Stimulated activated CD4-positive, alpha-beta T cell treated with anti-CD3 and anti-CD28 coated beads, TNF-alpha, amount 100 ng/mL, for 48 hours (primary cell): ENCODE measurements around the gene PIP5K1B.

ENCODE experiments used
- DNase-seq, 3 donors: peaks; one replicate each; pipeline ENCODE4 v3.0.0-alpha.2; 2020; ENCODE audit warnings: low read depth in 3 of 3

Gene PIP5K1B

DNA sequence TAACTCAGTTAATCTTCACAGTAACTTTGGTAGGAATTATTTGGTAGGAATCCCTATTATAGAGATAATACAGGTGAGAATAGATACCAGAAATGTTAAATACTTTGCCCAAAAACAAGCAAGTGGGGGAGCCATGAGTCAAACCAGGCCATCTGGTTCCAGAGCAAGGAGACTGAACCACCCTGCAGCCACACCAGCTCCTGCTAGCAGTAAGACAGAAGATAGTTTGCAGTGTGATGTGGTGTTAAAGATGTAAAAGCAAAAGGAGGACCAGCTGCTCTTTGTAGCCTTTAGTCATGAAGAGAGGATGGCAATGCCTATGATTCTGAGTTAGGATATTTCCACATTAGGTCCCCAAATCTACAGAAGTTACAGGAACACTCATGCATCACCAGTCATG lies 207.5 kb downstream of the PIP5K1B start:
- DNase-seq, result no peak

DNA sequence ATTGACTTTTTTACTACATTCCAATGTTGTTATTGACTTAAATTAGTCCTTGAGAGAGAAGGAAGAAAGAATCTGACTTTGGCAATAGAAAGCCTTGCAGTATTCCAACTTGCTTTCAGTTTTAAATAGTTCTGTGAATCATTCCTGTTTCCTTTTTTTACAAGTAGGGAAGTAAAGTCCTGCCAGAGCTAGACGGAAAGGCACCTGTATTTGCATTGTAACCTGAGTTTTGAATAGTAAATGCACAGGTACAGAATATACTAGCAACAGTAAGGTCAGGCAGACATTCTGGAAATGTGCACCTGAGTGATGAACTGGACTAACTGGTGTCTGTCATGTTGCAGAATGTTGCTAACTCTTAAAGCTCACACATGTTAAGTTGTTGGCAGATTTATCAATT lies 208.0 kb downstream of the PIP5K1B start:
- DNase-seq, result no peak

GRCh38 chr9:68914751-68915150 lies 209.7 kb downstream of the PIP5K1B start:
- DNase-seq, result no peak

- no peak for DNase-seq
These were observed 214.6 kb downstream of the PIP5K1B start for GRCh38 chr9:68919661-68920060.

DNA sequence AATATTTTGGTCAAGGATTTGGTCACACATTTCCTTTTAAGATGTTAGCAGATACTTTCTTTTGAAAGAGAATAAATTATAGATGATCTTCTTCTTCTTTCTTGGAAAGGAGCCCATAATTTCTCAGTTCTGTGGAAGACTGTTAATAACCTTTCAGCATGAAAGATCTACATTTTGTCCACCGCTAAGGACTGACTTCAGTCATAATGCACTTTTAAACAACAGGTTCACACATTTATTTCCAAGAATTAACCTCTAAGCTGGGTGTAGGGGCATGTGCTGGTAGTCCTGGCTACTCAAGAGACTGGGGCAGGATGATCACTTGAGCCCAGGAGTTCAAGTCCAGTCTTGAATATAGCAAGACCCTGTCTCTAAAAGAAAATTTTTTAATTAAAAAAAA lies 215.9 kb downstream of the PIP5K1B start:
- DNase-seq, result no peak

- no peak for DNase-seq
These were observed 218.4 kb downstream of the PIP5K1B start for GRCh38 chr9:68923480-68923879.

DNA sequence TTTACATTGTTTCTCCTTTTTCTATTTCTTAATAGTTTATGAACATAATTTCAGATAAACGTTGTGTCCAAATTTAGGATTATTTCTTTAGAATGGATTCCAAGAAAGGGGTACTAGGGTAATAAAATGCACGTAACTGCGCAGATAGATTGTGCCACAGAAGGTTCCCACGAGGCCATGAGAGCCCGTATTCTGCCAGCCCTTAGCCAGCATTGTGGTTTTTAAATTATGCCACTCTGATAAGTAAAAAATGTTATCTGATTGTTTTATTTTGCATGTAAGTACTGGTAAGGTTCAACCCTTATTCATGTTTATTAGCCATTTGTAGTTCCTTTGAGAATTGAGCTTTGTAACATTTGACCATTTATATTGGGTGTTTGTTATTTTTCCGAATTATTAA lies 220.1 kb downstream of the PIP5K1B start:
- no peak for DNase-seq

- no peak for DNase-seq
These were observed 222.1 kb downstream of the PIP5K1B start for GRCh38 chr9:68927165-68927564.

GRCh38 chr9:68931821-68932220 lies 226.8 kb downstream of the PIP5K1B start:
- DNase-seq, result no peak

DNA sequence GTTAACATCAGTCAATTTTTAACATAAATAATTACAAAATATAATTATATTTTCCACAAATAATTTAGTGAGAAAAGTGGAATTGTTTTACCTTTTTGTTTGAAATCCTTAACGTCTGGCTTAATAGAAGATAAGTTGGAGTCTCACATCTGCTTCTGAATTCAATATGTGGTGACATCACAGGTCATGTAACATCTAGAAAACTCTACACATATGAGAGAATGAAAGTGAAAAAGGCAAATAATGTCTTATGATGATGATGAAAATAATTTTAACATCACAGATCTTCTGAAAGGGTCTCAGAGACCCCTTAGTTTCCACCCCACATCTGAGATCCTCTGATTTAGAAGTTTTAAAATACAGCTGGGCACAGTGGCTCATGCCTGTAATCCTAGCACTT lies 227.4 kb downstream of the PIP5K1B start:
- no peak for DNase-seq

- no peak for DNase-seq
These were observed 228.6 kb downstream of the PIP5K1B start for GRCh38 chr9:68933434-68934328.

- no peak for DNase-seq
These were observed 229.2 kb downstream of the PIP5K1B start for GRCh38 chr9:68934329-68934644.

DNA sequence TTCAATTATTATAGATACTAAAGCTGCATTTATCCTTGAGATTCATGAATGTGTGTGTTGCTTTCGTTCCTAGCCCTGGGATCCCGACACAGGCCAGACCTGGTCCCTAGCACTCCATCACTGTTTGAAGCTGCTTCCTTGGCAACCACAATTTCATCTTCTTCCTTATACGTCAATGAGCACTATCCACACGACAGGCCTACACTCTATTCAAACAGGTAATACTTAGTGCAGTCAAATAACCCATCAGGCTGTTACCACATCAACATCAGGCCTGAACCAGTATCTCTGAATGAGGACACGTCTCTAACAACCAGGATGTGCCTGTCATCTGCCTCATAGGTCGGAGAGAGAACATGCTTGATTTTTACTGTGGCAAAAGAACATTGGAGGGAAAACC lies 235.5 kb downstream of the PIP5K1B start:
- DNase-seq, result no peak

DNA sequence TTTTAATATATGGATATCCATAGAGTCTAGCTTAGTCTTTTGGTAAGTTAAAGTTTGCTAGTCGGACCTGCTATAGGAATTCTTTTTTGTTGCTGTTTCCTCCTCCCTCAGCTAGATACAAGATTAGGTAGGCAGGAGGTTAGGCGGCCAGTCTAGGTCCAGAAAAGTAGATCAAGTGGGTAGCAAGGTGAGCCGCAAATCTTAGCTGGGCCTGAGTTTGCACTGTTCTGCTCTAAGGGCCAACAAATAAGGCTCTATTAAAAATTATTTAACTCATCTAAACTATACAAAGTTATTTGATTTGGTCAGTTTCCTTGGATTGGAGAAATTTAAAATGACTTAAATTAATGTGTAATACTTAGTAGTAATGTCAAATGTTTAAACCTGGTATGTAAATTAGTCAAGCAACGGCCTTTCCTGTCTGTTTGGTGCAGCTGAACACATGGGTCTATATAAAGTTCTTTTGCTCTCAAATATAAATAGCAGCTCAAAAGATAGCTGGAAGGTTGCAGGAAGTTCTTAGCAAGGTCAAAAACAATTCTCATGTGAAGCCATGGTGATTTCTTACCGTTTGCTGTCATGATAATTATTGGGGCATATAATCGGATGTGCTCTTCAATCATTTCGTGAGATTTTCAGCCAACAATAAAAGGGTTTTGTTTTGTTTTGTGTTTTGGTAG lies 236.9 kb downstream of the PIP5K1B start:
- DNase-seq, result no peak

DNA sequence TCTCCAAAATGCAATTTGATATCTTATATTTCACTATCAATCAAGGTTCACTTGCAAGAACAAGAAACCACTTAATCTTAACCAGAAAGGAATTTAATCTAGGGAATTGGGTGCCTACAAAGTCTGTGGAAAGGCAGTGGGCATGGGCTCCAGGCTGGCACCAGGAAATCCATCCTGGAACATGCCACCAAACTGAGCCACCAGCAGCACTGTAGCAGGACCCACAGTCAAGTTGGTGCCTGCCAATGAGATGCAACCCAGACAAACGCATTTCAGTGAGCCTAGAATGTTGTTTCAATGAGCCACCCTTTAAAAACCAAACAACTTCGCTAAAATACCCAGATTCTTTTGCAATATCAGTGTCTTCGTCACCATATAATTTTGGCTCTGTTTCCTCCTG lies 237.8 kb downstream of the PIP5K1B start:
- no peak for DNase-seq

DNA sequence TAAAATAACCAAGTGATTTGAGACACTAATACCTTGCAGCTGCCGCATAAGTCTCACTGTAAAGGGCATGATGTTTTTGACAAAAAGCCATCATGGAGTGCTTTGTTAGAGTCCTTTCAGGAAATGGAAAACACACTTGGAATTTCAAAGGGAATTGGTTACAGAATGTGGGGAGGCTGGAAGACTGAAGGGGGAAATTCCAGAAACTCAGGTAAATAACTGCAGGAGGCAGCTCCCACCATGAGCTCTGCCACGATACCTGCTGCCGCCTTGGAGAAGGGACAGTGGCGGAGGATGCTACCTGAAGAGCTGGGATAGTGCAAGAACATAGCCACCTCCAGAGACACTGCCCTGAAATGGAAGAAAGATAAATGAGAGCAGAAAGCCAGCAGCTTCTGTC lies 242.0 kb downstream of the PIP5K1B start:
- no peak for DNase-seq

DNA sequence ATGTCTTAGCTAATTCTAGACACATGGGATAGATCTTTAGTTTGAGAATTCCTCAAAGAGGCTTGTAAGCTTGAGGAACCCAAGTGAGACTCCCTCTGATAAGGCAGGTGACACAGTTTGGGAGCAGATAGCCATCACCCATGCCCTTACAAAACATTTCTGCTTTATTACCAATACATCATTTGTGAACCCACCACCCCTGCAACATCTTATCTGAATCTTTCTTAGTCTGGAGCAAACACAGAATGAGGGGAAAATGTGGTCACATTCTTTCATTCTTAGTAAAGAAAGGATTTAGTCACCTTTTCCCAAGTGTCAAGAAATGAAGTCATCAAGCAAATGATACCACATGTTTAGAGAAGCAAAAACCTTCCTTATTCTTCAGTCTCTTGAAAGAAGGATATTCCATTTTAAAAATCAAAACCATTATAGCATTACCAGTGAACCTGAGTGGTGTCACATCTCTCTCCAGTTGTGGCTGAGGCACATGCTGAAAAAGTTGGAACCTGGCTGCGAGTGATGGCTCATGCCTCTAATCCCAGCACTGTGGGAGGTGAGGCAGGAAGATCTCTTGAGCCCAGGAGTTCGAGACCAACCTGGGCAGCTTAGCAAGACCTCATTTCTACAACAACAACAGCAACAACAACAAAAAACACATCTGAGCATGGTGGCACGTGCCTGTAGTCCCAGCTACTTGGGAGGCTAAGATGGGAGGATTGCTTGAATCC lies 243.0 kb downstream of the PIP5K1B start:
- no peak for DNase-seq

GRCh38 chr9:68949271-68950000 lies 244.4 kb downstream of the PIP5K1B start:
- DNase-seq, result no peak

DNA sequence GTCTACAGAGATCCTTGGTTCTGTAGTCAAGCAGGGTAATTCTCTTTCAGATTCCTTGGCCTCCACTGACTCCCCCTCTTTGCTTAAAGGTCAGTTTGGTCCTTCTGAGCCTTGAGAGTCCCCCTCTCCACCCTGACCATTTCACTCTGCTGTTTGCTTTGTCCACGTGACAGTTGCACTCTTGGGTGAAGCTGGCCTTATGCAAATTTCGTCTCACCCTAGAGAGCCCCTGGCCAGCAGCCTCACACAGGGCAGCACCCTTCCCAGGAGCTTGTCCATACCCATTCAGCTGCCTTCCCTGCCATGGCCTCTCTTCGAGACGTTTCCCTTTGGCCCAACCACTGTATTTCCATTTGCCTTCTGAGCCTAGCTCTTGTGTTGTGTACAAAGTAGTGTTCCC lies 245.1 kb downstream of the PIP5K1B start:
- no peak for DNase-seq

DNA sequence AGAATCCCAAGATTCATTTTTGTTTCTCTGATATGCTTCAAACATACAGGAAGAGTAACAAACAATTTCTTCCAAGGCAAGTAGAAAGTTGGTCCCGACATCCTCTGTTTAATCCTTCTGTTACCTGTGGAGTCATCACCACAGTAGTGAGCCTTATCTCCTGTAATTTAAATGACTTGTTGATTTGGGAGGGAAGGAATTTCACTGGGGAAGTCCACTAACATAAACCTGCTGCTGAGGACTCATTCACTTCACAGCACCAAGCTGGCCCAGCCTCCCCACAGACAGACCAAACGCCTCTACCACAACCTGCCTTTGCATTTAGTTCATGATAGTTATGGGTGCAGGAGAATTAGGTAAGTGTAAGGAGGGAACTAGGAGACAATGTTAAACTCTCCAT lies 245.6 kb downstream of the PIP5K1B start:
- DNase-seq, result no peak

DNA sequence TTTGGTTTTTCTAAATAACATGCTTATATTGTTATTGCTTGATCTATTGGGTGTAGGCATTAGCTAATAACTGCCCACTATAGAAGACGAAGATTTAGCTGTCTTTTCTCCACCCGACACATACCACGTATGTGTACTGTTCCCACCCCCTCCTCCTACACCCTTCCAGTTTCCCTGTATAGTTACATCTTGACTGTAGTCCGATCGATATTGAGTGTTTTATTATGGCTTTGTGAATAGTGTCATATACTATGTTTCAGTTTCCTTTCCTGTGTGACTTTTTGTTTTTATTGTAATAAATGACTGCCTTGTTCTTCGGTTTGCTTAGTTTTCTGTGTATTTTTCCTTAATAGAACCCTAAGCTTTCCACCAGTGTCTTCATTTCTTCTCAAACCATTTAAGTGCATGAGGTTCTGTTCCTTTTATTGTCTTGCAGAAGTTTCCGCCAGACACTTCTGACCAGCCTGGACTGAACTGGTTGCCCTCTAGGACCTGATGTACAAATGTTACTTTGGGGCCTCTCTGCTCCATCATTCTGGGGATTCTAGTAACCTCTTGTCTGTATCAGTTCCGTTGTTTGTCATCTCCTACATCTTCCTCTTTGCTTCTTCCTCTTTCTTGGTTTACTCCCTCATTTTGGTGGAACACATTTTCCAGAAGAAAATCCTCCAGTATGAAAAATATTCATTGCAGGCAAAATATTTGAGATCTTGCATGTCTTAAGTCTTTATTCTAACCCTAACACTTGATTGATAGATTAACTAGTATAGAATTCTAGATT lies 247.0 kb downstream of the PIP5K1B start:
- no peak for DNase-seq
